GM19043 (cell line): Measurements from ENCODE around the gene PCDHGB6.
"Not testable (repeated sequence)": the region's sequence is repeated elsewhere in the genome, so short reads cannot be mapped to it uniquely, and the experiment has no call there.

Experiments
- ATAC-seq: cut with Tn5 transposase; IDR thresholded peaks from one replicate; pipeline ENCODE4 v1.9.1; 2021; ENCODE audit warnings: low read depth; ENCODE audit not compliant: unreplicated experiment

Gene PCDHGB6

DNA sequence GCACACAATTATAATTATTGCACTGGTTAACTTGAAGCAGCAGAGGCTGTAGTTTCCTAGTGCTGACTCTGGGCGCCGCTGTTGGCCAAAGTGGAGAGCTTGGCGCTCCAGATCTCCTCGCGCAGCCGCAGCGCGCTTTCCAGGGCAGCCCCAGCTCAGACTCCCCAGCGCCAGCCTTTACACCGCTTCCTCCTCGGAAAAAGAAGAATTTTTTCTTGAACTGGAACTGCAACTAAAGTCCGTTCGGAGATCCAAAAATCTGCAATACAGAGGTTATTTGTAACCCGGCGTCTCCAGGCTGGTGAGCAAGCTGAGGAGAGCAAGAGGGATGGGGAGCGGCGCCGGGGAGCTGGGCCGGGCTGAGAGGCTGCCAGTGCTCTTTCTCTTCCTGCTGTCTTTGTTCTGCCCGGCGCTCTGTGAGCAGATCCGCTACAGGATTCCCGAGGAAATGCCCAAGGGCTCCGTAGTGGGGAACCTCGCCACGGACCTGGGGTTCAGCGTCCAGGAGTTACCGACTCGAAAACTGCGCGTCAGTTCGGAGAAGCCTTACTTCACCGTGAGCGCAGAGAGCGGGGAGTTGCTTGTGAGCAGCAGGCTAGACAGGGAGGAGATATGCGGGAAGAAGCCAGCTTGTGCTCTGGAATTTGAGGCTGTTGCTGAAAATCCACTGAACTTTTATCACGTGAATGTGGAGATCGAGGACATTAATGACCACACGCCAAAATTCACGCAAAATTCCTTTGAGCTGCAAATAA lies 20.1 kb upstream of the PCDHGB6 start, which contains the start of gene PCDHGB4:
Gene PCDHGB4, plus strand, starts transcription at position 142 of the 755 bp plus-strand sequence. Its CDS starts 187 bp downstream, at position 329.
- not testable (repeated sequence) for ATAC-seq

DNA sequence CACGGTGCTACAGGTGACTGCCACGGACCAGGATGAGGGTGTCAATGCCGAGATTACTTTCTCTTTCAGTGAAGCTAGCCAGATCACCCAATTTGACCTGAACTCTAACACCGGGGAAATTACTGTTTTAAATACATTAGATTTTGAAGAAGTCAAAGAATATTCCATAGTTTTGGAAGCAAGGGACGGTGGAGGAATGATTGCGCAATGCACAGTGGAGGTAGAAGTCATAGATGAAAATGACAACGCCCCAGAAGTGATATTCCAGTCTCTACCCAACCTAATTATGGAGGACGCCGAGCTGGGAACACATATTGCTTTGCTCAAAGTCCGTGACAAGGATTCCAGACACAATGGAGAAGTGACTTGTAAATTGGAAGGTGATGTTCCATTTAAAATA lies 19.2 kb upstream of the PCDHGB6 start:
- ATAC-seq, result no peak

DNA sequence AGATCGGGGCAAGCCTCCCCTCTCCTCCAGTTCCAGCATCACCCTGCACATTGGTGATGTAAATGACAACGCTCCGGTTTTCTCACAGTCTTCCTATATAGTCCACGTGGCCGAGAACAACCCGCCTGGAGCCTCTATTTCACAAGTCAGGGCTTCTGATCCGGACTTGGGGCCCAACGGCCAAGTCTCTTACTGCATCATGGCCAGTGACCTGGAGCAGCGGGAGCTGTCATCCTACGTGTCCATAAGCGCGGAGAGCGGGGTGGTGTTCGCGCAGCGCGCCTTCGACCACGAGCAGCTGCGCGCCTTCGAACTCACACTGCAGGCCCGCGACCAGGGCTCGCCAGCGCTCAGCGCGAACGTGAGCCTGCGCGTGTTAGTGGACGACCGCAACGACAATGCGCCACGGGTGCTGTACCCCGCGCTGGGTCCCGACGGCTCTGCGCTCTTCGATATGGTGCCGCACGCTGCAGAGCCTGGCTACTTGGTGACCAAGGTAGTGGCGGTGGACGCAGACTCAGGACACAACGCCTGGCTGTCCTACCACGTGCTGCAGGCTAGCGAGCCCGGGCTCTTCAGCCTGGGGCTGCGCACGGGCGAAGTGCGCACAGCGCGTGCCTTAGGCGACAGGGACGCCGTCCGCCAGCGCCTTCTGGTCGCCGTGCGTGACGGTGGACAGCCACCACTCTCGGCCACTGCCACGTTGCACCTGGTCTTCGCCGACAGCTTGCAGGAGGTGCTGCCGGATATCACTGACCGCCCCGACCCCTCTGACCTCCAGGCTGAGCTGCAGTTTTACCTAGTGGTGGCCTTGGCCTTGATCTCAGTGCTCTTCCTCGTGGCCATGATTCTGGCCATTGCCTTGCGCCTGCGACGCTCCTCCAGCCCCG lies 18.4 kb upstream of the PCDHGB6 start:
- no peak for ATAC-seq

DNA sequence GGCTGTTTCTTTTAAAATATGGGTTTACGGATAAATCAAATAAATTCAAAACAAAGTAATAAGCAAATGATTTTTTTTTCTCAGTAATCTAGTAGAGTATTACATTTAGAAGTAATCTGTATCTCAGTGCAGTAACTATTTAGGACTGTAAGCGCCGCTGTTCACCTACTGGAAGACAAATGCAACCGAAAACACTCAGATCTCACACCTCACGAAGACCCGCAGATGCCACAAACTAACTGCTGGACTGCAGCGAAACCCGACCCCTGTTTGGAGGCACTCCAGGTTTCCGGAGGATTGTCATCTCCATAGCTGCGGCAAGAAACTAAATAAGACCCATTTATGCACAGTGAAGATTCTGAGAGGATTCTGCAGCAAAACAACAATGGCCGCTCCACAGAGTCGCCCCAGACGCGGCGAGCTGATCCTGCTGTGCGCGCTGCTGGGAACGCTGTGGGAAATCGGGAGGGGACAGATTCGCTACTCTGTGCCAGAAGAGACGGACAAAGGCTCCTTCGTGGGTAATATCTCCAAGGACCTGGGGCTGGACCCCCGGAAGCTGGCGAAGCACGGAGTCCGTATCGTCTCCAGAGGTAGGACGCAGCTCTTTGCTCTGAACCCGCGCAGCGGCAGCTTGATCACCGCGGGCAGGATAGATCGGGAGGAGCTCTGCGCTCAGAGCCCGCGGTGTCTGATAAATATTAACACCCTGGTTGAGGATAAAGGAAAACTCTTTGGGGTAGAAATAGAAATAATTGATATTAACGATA lies 15.2 kb upstream of the PCDHGB6 start, which contains the start of gene PCDHGA8:
Gene PCDHGA8, plus strand, starts transcription at position 205 of the 770 bp plus-strand sequence. Its CDS starts 181 bp downstream, at position 386.
- ATAC-seq, result no peak

DNA sequence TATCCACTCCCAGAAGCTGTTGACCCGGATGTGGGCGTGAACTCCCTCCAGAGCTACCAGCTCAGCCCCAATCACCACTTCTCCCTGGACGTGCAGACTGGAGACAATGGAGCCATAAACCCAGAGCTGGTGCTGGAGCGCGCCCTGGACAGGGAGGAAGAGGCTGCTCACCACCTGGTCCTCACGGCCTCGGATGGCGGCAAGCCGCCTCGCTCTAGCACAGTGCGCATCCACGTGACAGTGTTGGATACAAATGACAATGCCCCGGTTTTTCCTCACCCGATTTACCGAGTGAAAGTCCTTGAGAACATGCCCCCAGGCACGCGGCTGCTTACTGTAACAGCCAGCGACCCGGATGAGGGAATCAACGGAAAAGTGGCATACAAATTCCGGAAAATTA lies 14.6 kb upstream of the PCDHGB6 start:
- no peak for ATAC-seq

DNA sequence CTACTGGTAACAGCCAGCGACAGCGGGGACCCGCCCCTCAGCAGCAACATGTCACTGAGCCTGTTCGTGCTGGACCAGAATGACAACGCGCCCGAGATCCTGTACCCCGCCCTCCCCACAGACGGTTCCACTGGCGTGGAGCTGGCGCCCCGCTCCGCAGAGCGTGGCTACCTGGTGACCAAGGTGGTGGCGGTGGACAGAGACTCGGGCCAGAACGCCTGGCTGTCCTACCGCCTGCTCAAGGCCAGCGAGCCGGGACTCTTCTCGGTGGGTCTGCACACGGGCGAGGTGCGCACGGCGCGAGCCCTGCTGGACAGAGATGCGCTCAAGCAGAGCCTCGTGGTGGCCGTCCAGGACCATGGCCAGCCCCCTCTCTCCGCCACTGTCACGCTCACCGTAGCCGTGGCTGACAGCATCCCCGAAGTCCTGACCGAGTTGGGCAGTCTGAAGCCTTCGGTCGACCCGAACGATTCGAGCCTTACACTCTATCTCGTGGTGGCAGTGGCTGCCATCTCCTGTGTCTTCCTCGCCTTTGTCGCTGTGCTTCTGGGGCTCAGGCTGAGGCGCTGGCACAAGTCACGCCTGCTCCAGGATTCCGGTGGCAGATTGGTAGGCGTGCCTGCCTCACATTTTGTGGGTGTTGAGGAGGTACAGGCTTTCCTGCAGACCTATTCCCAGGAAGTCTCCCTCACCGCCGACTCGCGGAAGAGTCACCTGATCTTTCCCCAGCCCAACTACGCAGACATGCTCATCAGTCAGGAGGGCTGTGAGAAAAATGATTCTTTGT lies 13.2 kb upstream of the PCDHGB6 start:
- not testable (repeated sequence) for ATAC-seq

DNA sequence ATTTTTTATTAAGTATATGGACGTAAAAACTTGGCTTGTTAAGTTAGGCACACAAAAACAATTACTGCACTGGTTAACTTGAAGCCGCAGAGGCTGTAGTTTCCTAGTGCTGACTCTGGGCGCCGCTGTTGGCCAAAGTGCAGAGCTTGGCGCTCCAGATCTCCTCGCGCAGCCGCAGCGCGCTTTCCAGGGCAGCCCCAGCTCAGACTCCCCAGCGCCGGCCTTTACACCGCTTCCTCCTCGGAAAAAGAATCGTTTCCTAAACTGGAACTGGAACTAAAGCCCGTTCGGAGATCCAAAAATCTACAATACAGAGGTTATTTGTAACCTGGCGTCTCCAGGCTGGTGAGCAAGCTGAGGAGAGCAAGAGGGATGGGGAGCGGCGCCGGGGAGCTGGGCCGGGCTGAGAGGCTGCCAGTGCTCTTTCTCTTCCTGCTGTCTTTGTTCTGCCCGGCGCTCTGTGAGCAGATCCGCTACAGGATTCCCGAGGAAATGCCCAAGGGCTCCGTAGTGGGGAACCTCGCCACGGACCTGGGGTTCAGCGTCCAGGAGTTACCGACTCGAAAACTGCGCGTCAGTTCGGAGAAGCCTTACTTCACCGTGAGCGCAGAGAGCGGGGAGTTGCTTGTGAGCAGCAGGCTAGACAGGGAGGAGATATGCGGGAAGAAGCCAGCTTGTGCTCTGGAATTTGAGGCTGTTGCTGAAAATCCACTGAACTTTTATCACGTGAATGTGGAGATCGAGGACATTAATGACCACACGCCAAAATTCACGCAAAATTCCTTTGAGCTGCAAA lies 9.9 kb upstream of the PCDHGB6 start, which contains the start of gene PCDHGB5:
Gene PCDHGB5, plus strand, starts transcription at position 192 of the 796 bp plus-strand sequence. Its CDS starts 181 bp downstream, at position 373.
- peak; percentile 96 for ATAC-seq

DNA sequence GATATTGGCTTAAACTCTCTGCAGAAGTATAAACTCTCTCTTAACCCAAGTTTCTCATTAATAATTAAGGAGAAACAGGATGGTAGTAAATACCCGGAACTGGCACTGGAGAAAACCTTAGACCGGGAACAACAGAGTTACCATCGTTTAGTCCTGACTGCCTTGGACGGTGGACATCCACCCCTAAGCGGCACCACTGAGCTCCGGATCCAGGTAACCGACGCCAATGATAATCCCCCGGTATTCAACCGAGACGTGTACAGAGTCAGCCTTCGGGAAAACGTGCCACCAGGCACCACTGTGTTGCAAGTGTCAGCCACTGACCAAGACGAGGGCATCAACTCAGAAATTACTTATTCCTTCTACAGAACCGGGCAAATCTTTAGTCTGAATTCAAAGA lies 9.2 kb upstream of the PCDHGB6 start:
- ATAC-seq, result no peak

DNA sequence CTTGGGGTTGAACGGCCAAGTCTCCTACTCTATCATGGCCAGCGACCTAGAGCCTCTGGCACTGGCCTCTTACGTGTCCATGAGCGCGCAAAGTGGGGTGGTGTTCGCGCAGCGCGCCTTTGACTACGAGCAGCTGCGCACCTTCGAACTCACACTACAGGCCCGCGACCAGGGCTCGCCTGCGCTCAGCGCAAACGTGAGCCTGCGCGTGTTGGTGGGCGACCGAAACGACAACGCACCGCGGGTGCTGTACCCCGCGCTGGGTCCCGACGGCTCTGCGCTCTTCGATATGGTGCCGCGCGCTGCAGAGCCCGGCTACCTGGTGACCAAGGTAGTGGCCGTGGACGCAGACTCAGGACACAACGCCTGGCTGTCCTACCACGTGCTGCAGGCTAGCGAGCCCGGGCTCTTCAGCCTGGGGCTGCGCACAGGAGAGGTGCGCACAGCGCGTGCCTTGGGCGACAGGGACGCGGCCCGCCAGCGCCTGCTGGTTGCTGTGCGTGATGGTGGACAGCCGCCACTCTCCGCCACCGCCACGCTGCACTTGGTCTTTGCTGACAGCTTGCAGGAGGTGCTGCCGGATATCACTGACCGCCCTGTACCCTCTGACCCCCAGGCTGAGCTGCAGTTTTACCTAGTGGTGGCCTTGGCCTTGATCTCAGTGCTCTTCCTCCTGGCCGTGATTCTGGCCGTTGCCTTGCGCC lies 8.1 kb upstream of the PCDHGB6 start:
- ATAC-seq, result no peak

DNA sequence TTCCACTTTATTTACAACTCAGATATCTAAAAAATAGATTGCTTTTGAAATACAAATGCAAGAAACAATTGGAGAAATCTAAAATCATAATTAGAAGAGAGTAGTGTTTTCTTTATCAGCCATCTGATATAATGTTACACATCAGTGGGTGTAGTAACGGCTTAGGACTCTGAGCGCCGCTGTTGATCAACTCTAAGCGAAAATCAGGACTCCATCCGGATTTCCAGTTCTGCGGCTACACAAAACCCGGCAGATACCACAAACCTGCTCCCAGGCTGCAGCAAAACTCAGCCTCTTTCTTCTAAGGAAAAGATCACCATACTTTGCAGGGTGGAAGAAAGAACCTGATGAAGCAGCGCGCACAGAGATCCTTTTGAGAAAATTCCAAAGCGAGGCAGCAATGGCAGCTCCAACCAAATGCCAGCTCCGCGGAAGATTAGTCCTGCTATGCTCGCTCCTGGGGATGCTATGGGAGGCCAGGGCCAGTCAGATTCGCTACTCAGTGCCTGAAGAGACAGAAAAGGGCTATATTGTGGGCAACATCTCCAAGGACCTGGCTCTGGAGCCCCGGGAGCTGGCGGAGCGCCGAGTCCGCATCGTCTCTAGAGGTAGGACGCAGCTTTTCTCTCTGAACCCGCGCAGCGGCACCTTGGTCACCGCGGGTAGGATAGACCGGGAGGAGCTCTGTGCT lies 5.1 kb upstream of the PCDHGB6 start, which contains the start of gene PCDHGA9:
Gene PCDHGA9, plus strand, starts transcription at position 226 of the 691 bp plus-strand sequence. Its CDS starts 175 bp downstream, at position 401.
- no peak for ATAC-seq

DNA sequence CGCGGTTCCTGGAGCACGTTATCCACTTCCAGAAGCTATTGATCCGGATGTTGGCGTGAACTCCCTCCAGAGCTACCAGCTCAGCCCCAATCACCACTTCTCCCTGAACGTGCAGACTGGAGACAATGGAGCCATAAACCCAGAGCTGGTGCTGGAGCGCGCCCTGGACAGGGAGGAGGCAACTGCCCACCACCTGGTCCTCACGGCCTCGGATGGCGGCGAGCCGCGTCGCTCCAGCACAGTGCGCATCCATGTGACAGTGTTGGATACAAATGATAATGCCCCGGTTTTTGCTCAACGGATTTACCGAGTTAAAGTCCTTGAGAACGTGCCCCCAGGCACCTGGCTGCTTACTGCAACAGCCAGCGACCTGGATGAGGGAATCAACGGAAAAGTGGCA lies 4.4 kb upstream of the PCDHGB6 start:
- ATAC-seq, result no peak

DNA sequence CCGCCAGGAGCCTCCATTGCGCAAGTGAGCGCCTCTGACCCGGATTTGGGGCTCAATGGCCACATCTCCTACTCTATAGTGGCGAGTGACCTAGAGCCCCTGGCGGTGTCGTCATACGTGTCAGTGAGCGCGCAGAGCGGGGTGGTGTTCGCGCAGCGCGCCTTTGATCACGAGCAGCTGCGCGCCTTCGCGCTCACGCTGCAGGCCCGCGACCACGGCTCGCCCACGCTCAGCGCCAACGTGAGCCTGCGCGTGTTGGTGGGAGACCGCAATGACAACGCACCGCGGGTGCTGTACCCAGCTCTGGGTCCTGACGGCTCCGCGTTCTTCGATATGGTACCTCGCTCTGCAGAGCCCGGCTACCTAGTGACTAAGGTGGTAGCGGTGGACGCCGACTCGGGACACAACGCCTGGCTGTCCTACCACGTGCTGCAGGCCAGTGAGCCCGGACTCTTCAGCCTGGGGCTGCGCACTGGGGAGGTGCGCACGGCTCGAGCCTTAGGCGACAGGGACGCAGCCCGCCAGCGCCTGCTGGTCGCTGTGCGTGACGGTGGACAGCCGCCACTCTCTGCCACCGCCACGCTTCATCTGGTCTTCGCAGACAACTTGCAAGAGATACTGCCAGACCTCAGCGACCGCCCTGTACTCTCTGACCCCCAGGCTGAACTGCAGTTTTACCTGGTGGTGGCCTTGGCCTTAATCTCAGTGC lies 1.9 kb downstream of the PCDHGB6 start:
- no peak for ATAC-seq

DNA sequence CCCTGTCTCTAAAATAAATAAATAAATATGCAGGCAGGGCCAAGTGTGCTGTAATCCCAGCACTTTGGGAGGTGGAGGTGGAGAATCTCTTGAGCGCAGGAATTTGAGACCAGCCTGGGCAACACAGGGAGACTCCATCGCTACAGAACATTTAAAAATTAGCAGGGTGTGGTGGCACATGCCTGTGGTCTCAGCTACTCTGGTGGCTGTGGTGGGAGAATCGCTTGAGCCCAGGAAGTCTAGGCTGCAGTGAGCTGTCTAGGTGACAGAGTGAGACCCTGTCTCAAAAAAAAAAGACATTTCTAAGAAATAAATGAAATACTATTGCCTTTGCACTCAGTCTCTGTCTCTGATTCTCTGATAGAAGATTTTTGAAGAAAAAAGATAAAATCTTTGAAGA lies 3.8 kb downstream of the PCDHGB6 start:
- no peak for ATAC-seq

DNA sequence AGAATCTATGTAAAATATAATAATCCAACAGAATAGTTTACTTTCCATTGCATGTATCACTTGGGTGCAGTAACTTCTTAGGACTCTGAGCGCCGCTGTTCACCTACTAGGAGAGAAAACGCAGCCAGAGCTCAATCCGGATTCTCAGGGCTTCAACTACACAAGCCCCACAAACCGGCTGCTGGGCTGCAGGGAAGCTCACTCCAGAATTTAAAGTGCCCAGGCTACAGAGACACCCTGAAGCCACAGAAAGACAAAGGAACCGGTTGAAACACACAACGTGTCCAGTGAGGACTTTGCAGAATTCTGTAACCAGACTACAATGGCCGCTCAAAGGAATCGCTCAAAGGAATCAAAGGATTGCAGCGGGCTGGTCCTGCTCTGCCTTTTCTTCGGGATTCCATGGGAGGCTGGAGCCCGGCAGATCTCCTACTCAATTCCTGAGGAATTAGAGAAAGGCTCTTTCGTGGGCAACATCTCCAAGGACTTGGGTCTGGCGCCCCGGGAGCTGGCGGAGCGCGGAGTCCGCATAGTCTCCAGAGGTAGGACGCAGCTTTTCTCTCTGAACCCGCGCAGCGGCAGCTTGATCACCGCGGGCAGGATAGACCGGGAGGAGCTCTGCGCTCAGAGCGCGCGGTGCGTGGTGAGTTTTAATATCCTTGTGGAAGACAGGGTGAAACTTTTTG lies 5.2 kb downstream of the PCDHGB6 start, which contains the start of gene PCDHGA10:
Gene PCDHGA10, plus strand, starts transcription at position 134 of the 686 bp plus-strand sequence. Its CDS starts 189 bp downstream, at position 323.
- peak; percentile 52 for ATAC-seq

DNA sequence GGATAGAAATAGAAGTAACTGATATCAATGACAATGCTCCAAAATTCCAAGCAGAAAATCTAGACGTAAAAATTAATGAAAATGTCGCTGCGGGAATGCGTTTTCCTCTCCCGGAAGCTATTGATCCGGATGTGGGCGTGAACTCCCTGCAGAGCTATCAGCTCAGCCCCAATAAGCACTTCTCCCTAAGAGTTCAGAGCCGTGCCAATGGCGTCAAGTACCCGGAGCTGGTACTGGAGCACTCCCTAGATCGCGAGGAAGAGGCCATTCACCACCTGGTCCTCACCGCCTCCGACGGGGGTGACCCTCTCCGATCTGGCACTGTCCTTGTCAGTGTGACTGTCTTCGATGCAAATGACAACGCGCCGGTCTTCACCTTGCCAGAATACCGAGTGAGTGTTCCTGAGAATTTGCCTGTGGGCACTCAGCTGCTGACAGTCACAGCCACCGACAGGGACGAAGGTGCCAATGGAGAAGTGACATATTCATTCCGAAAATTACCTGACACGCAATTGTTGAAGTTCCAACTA lies 5.8 kb downstream of the PCDHGB6 start:
- ATAC-seq, result no peak
